GM20000 (cell line): Measurements from ENCODE around the gene MAZ.

ENCODE experiments used
- DNase-seq: peaks from one replicate; pipeline ENCODE4 v3.0.0; 2012; ENCODE audit warnings: low spot score
- CTCF ChIP-seq: IDR thresholded peaks from 2 replicates; pipeline ENCODE4 v1.5.1; 2012; ENCODE audit warnings: mild to moderate bottlenecking, control low read depth; ENCODE audit errors: extremely low read depth, missing control alignments

Gene MAZ

GRCh38 chr16:29849505-29849904 is 43.2 kb downstream of the MAZ start:
- DNase-seq: no peak
- no peak for TF ChIP-seq CTCF

GRCh38 chr16:29850998-29851397 is 44.7 kb downstream of the MAZ start:
- TF ChIP-seq CTCF: no peak

GRCh38 chr16:29852654-29853053 is 46.3 kb downstream of the MAZ start:
- DNase-seq: no peak
- no peak for TF ChIP-seq CTCF

More at GRCh38 chr16:29850998-29851397, 44.7 kb downstream of the MAZ start:
- DNase-seq: no peak

- TF ChIP-seq CTCF: no peak
- no peak for DNase-seq
Observed at GRCh38 chr16:29854520-29855100, 48.3 kb downstream of the MAZ start.

GRCh38 chr16:29857133-29857760 is 50.9 kb downstream of the MAZ start:
- no peak for DNase-seq

GRCh38 chr16:29858149-29858849 is 52.0 kb downstream of the MAZ start:
- TF ChIP-seq CTCF: no peak
- DNase-seq: no peak

More at GRCh38 chr16:29857133-29857760, 50.9 kb downstream of the MAZ start:
- TF ChIP-seq CTCF: no peak

- DNase-seq: no peak
- no peak for TF ChIP-seq CTCF
Observed at GRCh38 chr16:29858974-29859373, 52.6 kb downstream of the MAZ start.
